ENCODE data around the gene KIAA1671.

DNA sequence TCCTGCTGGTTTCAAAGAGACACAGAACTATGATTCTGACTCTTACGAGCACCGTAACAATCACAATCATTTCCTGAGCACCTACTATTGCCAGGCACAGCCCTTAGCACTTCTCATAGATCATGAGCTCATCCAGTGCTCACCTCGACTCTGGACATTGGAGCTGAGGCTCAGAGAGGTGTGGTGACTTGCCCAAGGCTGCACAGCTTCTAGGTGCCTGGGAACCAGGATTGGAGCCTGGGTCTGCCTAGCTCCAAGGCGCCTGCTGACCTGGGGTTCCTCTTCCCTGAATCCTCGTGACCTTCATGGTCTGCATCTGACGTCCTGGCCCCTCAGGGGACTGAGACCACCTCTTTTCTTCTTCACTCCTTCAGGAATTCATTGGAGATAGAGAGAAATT lies 196.5 kb downstream of the KIAA1671 start:
- no peak for TF ChIP-seq CTCF (IDR thresholded peaks at IDR 0.05)
- no peak for TF ChIP-seq POLR2A (IDR thresholded peaks at IDR 0.05)
- TF ChIP-seq POLR2AphosphoS5 (IDR thresholded peaks at IDR 0.05): no peak
- TF ChIP-seq EP300 (IDR thresholded peaks at IDR 0.05; ENCODE audit: low read depth): no peak

All from transverse colon (tissue), 4 donors.